Loucy (cell line): ENCODE measurements around the gene HSD3B2.

Experiments
- H2AFZ ChIP-seq: fragments of 200-600 bp; sonication (generic); 2 replicates; pipeline ENCODE4 v1.6.0; 2016; ENCODE audit warnings: antibody characterized with exemption, mild to moderate bottlenecking, low read length, moderate library complexity
- H3F3A ChIP-seq: fragments of 200-600 bp; 2 replicates; pipeline ENCODE4 v1.6.0; 2016; ENCODE audit warnings: antibody characterized with exemption, low read depth, mild to moderate bottlenecking
- H3K27me3 ChIP-seq: fragments of 200-600 bp; sonication (generic); 2 replicates; pipeline ENCODE4 v1.6.1; 2014; ENCODE audit warnings: low read length, mild to moderate bottlenecking; ENCODE audit not compliant: insufficient read depth, poor library complexity, severe bottlenecking
- H3K36me3 ChIP-seq: fragments of 200-600 bp; sonication (generic); 2 replicates; pipeline ENCODE4 v1.6.1; 2016; ENCODE audit warnings: low read length; ENCODE audit not compliant: insufficient read depth
- H3K4me1 ChIP-seq: fragments of 200-600 bp; sonication (generic); 2 replicates; pipeline ENCODE4 v1.5.1; 2014; ENCODE audit warnings: low read length, mild to moderate bottlenecking; ENCODE audit not compliant: insufficient read depth, poor library complexity, severe bottlenecking
- H3K4me2 ChIP-seq: fragments of 200-600 bp; sonication (generic); 2 replicates; pipeline ENCODE4 v1.6.0; 2014; ENCODE audit warnings: antibody characterized with exemption, low read length, low read depth, mild to moderate bottlenecking; ENCODE audit not compliant: poor library complexity, severe bottlenecking
- H3K4me3 ChIP-seq: fragments of 200-600 bp; sonication (generic); 2 replicates; pipeline ENCODE4 v1.5.1; 2014; ENCODE audit warnings: low read length, mild to moderate bottlenecking, mixed read lengths; ENCODE audit not compliant: poor library complexity, severe bottlenecking
- H3K79me2 ChIP-seq: fragments of 200-600 bp; sonication (generic); 2 replicates; pipeline ENCODE4 v1.6.1; 2014; ENCODE audit warnings: low read length; ENCODE audit not compliant: insufficient read depth
- H3K9ac ChIP-seq: fragments of 200-600 bp; sonication (generic); 2 replicates; pipeline ENCODE4 v1.6.0; 2014; ENCODE audit warnings: mild to moderate bottlenecking, low read depth, low read length, moderate library complexity; ENCODE audit not compliant: poor library complexity, severe bottlenecking
- H3K9me2 ChIP-seq: fragments of 200-600 bp; sonication (generic); replicated peaks from 2 replicates; pipeline ENCODE4 v1.6.1; 2016; ENCODE audit warnings: low read depth, low read length, mixed read lengths
- H3K9me3 ChIP-seq: fragments of 200-600 bp; sonication (generic); 2 replicates; pipeline ENCODE4 v1.6.1; 2014; ENCODE audit warnings: mild to moderate bottlenecking, antibody characterized with exemption, low read length, low read depth; ENCODE audit not compliant: insufficient read depth
- H4K20me1 ChIP-seq: fragments of 200-600 bp; sonication (generic); 2 replicates; pipeline ENCODE4 v1.6.0; 2014; ENCODE audit warnings: antibody characterized with exemption, low read length, mild to moderate bottlenecking; ENCODE audit not compliant: insufficient read depth, poor library complexity, severe bottlenecking
- CTCF ChIP-seq: fragments of 200-600 bp; sonication (generic); conservative IDR thresholded peaks from 2 replicates; pipeline ENCODE4 v1.5.1; 2014; ENCODE audit warnings: mild to moderate bottlenecking, antibody characterized with exemption, low read length
- EZH2phosphoT487 ChIP-seq: fragments of 200-600 bp; IDR thresholded peaks from 2 replicates; pipeline ENCODE4 v1.6.1; 2018; ENCODE audit warnings: antibody characterized with exemption, mild to moderate bottlenecking, moderate library complexity, borderline replicate concordance

Gene HSD3B2

GRCh38 chr1:119420638-119421037 is 5.7 kb downstream of the HSD3B2 start:
- no peak for TF ChIP-seq EZH2phosphoT487
- no peak for TF ChIP-seq CTCF
- Histone ChIP-seq H3K36me3 (no peaks in the 10 kb centered on the region), H3K9ac (no peak overlapping the region), H3K9me2 (no peaks in the 10 kb centered on the region), H3K4me3 (no peak overlapping the region), H4K20me1 (no peaks in the 10 kb centered on the region), H3K79me2 (no peaks in the 10 kb centered on the region), H3F3A (no peaks in the 10 kb centered on the region), H3K4me2 (no peak overlapping the region), H2AFZ (no peak overlapping the region), H3K9me3 (no peaks in the 10 kb centered on the region), H3K27me3 (no peaks in the 10 kb centered on the region), H3K4me1 (no peaks in the 10 kb centered on the region)

GRCh38 chr1:119422631-119423030 is 7.7 kb downstream of the HSD3B2 start:
- H3F3A ChIP-seq = no peaks in the 10 kb centered on the region
- no peak overlapping the region for H3K9ac ChIP-seq
- TF ChIP-seq CTCF = no peak
- no peak for TF ChIP-seq EZH2phosphoT487
- H3K9me2 ChIP-seq = no peaks in the 10 kb centered on the region
- no peak overlapping the region for H3K4me2 ChIP-seq
- H3K4me1 ChIP-seq = no peaks in the 10 kb centered on the region
- H3K9me3 ChIP-seq = no peaks in the 10 kb centered on the region
- no peaks in the 10 kb centered on the region for H3K79me2 ChIP-seq
- H3K27me3 ChIP-seq = no peaks in the 10 kb centered on the region
- H2AFZ ChIP-seq = no peak overlapping the region
- H3K4me3 ChIP-seq = no peak overlapping the region
- H4K20me1 ChIP-seq = no peaks in the 10 kb centered on the region
- H3K36me3 ChIP-seq = no peaks in the 10 kb centered on the region

- Histone ChIP-seq H3K4me2 (no peak overlapping the region), H3K27me3 (no peaks in the 10 kb centered on the region), H3K9ac (no peak overlapping the region), H3K4me3 (no peak overlapping the region), H3K9me3 (no peaks in the 10 kb centered on the region), H3K36me3 (no peaks in the 10 kb centered on the region), H3K4me1 (no peaks in the 10 kb centered on the region), H2AFZ (no peak overlapping the region), H4K20me1 (no peaks in the 10 kb centered on the region), H3K79me2 (no peaks in the 10 kb centered on the region), H3F3A (no peaks in the 10 kb centered on the region), H3K9me2 (no peaks in the 10 kb centered on the region)
- TF ChIP-seq CTCF = no peak
Measured at GRCh38 chr1:119428991-119429390, 14.0 kb downstream of the HSD3B2 start.
